Vagina (tissue), 2 donors: ENCODE data around the gene TGIF2. TPM values are rescaled to one million over a fixed set of nuclear protein-coding genes. Genes with fewer than 3 reads are reported as not detected.

Source experiments
- DNase-seq, 2 donors: peaks; one replicate each; pipeline ENCODE4 v3.0.0-alpha.2; 2017; ENCODE audit errors: extremely low spot score in 2 of 2
- H3K27ac ChIP-seq: fragments of 200-600 bp; sonication (generic); one replicate; pipeline ENCODE4 v1.5.1; 2019
- H3K27me3 ChIP-seq: fragments of 200-600 bp; sonication (generic); one replicate; pipeline ENCODE4 v1.5.1; 2019
- H3K36me3 ChIP-seq, 2 donors: fragments of 200-600 bp; sonication (generic); one replicate each; pipeline ENCODE4 v1.5.1; 2017 to 2019
- H3K4me1 ChIP-seq: fragments of 200-600 bp; sonication (generic); one replicate; pipeline ENCODE4 v1.5.1; 2019
- H3K4me3 ChIP-seq, 2 donors: fragments of 200-600 bp; sonication (generic); 1 replicate in 1 of 2; 2 replicates in 1 of 2; pipeline ENCODE4 v1.5.1; 2016 to 2019
- H3K9me3 ChIP-seq: fragments of 200-600 bp; sonication (generic); one replicate; pipeline ENCODE4 v1.5.1; 2019
- CTCF ChIP-seq, 3 experiments: fragments of 450-650 bp in 2 of 3; fragments of 200-600 bp in 1 of 3; sonication (generic) in 1 of 3; IDR thresholded peaks; one replicate each; pipeline ENCODE4 v1.5.1; 2017 to 2019; ENCODE audit warnings: antibody characterized with exemption in 3 of 3, mild to moderate bottlenecking in 2 of 3, moderate library complexity in 2 of 3
- POLR2A ChIP-seq, 2 donors: fragments of 450-650 bp; IDR thresholded peaks; one replicate each; pipeline ENCODE4 v1.6.1; 2017; ENCODE audit warnings: antibody characterized with exemption in 2 of 2, mild to moderate bottlenecking in 2 of 2, moderate library complexity in 2 of 2
- POLR2AphosphoS5 ChIP-seq, 2 donors: sonication (generic); formaldehyde crosslinking; IDR thresholded peaks; one replicate each; pipeline ENCODE4 v1.9.0; 2017; ENCODE audit warnings: antibody characterized with exemption in 2 of 2, mild to moderate bottlenecking in 2 of 2, low read depth in 1 of 2; ENCODE audit not compliant: insufficient read depth in 1 of 2
- intact Hi-C: fragments of 100-400 bp; cut with DNase I; formaldehyde crosslinking; loops from one replicate; pipeline ENCODE4 v1.15.1; 2023
- total RNA-seq: library from RNA; depleted of rRNA; stranded (reverse); fragments of >200 nt; gene quantifications from one replicate; pipeline ENCODE4 v1.2.3, GENCODE V29; 2016

Gene TGIF2
- total RNA-seq, 1 donor from 2014 or later: 9.3 TPM

GRCh38 chr20:36620917-36621316 lies 47.5 kb downstream of the TGIF2 start:
- DNase-seq: no peak
- H3K4me1 ChIP-seq: no peaks in the 10 kb centered on the region
- no peak overlapping the region for H3K4me3 ChIP-seq
- H3K9me3 ChIP-seq: no peaks in the 10 kb centered on the region
- intact Hi-C loops: no loop called here
- H3K27me3 ChIP-seq: no peaks in the 10 kb centered on the region
- no peak overlapping the region for H3K27ac ChIP-seq
- no peaks in the 10 kb centered on the region for H3K36me3 ChIP-seq
- TF ChIP-seq POLR2AphosphoS5 (IDR thresholded peaks at IDR 0.05; ENCODE audit: insufficient read depth in 1 of 2, low read depth in 1 of 2) (no peak), CTCF (IDR thresholded peaks at IDR 0.05) (no peak), POLR2A (IDR thresholded peaks at IDR 0.05) (no peak)

GRCh38 chr20:36623444-36623843 lies 50.0 kb downstream of the TGIF2 start:
- H3K9me3 ChIP-seq: no peaks in the 10 kb centered on the region
- no peak for DNase-seq
- H3K4me3 ChIP-seq: no peak overlapping the region
- intact Hi-C loops: no loop called here
- no peak for TF ChIP-seq POLR2A (IDR thresholded peaks at IDR 0.05)
- no peak for TF ChIP-seq POLR2AphosphoS5 (IDR thresholded peaks at IDR 0.05; ENCODE audit: insufficient read depth in 1 of 2, low read depth in 1 of 2)
- no peak for TF ChIP-seq CTCF (IDR thresholded peaks at IDR 0.05)
- no peaks in the 10 kb centered on the region for H3K4me1 ChIP-seq
- H3K27me3 ChIP-seq: no peaks in the 10 kb centered on the region
- no peak overlapping the region for H3K27ac ChIP-seq
- no peaks in the 10 kb centered on the region for H3K36me3 ChIP-seq

- no peaks in the 10 kb centered on the region for H3K4me1 ChIP-seq
- no peak for TF ChIP-seq POLR2A (IDR thresholded peaks at IDR 0.05)
- no peak for TF ChIP-seq POLR2AphosphoS5 (IDR thresholded peaks at IDR 0.05; ENCODE audit: insufficient read depth in 1 of 2, low read depth in 1 of 2)
- TF ChIP-seq CTCF (IDR thresholded peaks at IDR 0.05): no peak
- intact Hi-C loops: no loop called here
- no peaks in the 10 kb centered on the region for H3K9me3 ChIP-seq
- no peak overlapping the region for H3K27ac ChIP-seq
- H3K36me3 ChIP-seq: no peaks in the 10 kb centered on the region
- no peak overlapping the region for H3K4me3 ChIP-seq
- H3K27me3 ChIP-seq: no peaks in the 10 kb centered on the region
- DNase-seq: no peak
Observed at GRCh38 chr20:36624068-36624943, 50.9 kb downstream of the TGIF2 start.

- H3K9me3 ChIP-seq: no peaks in the 10 kb centered on the region
- no peaks in the 10 kb centered on the region for H3K27me3 ChIP-seq
- no peak for DNase-seq
- no peak overlapping the region for H3K4me3 ChIP-seq
- H3K4me1 ChIP-seq: no peaks in the 10 kb centered on the region
- intact Hi-C loops: no loop called here
- TF ChIP-seq POLR2AphosphoS5 (IDR thresholded peaks at IDR 0.05; ENCODE audit: insufficient read depth in 1 of 2, low read depth in 1 of 2) (no peak), CTCF (IDR thresholded peaks at IDR 0.05) (no peak), POLR2A (IDR thresholded peaks at IDR 0.05) (no peak)
- H3K36me3 ChIP-seq: no peaks in the 10 kb centered on the region
- H3K27ac ChIP-seq: no peak overlapping the region
Observed at GRCh38 chr20:36624944-36625324, 51.5 kb downstream of the TGIF2 start.

GRCh38 chr20:36628076-36628475 lies 54.7 kb downstream of the TGIF2 start:
- Histone ChIP-seq H3K4me1 (no peaks in the 10 kb centered on the region), H3K4me3 (no peak overlapping the region), H3K9me3 (no peaks in the 10 kb centered on the region), H3K27me3 (no peaks in the 10 kb centered on the region), H3K36me3 (no peaks in the 10 kb centered on the region), H3K27ac (no peak overlapping the region)
- no peak for DNase-seq
- intact Hi-C loops: no loop called here
- TF ChIP-seq POLR2AphosphoS5 (IDR thresholded peaks at IDR 0.05; ENCODE audit: insufficient read depth in 1 of 2, low read depth in 1 of 2) (no peak), CTCF (IDR thresholded peaks at IDR 0.05) (no peak), POLR2A (IDR thresholded peaks at IDR 0.05) (no peak)
